BJ (cell line): ENCODE measurements around the gene BRWD1. TPM values are rescaled to one million over a fixed set of nuclear protein-coding genes. Genes with fewer than 3 reads are reported as not detected.
"Not testable (repeated sequence)": the region's sequence is repeated elsewhere in the genome, so short reads cannot be mapped to it uniquely, and the experiment has no call there.

Experiments
- CTCF ChIA-PET: fragments of 350-600 bp; formaldehyde crosslinking; extraction: SDS; loops from one replicate; lab custom pipeline; 2021; ENCODE audit warnings: antibody characterized with exemption, inconsistent platforms; lab: Yijun Ruan, JAX
- POLR2A ChIA-PET: fragments of 300-600 bp; sonication (Branson Sonifier 250); formaldehyde crosslinking; extraction: SDS; loops from one replicate; lab custom pipeline; 2021; ENCODE audit warnings: antibody characterized with exemption; lab: Charles Lee
- DNase-seq: peaks from one replicate; pipeline ENCODE4 v3.0.0-alpha.2; 2011; ENCODE audit warnings: low read depth
- H3K27me3 ChIP-seq: 2 replicates; pipeline ENCODE4 v1.6.0; 2011; ENCODE audit warnings: low read length; ENCODE audit not compliant: control insufficient read depth, insufficient read depth
- H3K36me3 ChIP-seq: 2 replicates; pipeline ENCODE4 v1.5.1; 2011; ENCODE audit warnings: low read length; ENCODE audit not compliant: control insufficient read depth, insufficient read depth
- H3K4me3 ChIP-seq: 2 replicates; pipeline ENCODE4 v1.5.1; 2011; ENCODE audit warnings: low read depth, mild to moderate bottlenecking, control low read depth, low read length
- polyA plus RNA-seq: library from polyadenylated mRNA; depleted of rRNA; stranded (reverse); fragments of >200 nt; gene quantifications from 2 replicates; pipeline ENCODE4 v1.2.3, GENCODE V29; 2011; rRNA removed
- small RNA-seq: library from RNA; depleted of rRNA; stranded (forward); fragments of <200 nt; gene quantifications from one replicate; pipeline ENCODE3, GENCODE V24; 2012; ENCODE audit warnings: low replicate concordance, low read depth; ENCODE audit not compliant: insufficient read length
- TF ChIP-seq, protein P1 (sequence below): IDR thresholded peaks from 2 replicates; pipeline ENCODE4 v1.5.1; 2011; ENCODE audit warnings: low read depth, mild to moderate bottlenecking, control low read depth, inconsistent platforms, low read length, moderate library complexity; ENCODE audit not compliant: insufficient read depth

BRWD1 gene
- polyA plus RNA-seq, 1 experiment = 5.9 TPM

DNA sequence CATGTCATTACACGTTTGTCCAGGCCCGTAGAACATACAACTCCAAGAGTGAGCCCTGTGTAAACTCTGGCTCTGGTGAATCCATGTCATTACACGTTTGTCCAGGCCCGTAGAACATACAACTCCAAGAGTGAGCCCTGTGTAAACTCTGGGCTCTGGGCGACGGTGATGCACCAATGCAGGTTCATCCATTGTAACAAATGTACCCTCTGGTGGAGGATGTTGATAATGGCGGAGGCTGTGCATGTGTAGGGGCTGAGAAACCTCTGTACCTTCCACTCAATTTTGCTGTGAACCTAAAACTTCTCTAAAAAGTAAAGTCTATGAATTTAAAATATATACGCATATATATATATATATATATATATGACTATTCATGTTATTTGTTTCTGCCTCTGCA lies 177.3 kb downstream of the BRWD1 start:
- CTCF ChIA-PET = interaction anchor here (1.0 to 2.5 kb wide), 5 partner anchors 17 to 652 kb away, joined by 3 to 10 read pairs (median 3); no protein-coding TSS in a partner anchor
- POLR2A ChIA-PET, DNase-seq, H3K27me3 ChIP-seq, H3K36me3 ChIP-seq, H3K4me3 ChIP-seq: not testable (repeated sequence)
- TF ChIP-seq, protein P1, sequence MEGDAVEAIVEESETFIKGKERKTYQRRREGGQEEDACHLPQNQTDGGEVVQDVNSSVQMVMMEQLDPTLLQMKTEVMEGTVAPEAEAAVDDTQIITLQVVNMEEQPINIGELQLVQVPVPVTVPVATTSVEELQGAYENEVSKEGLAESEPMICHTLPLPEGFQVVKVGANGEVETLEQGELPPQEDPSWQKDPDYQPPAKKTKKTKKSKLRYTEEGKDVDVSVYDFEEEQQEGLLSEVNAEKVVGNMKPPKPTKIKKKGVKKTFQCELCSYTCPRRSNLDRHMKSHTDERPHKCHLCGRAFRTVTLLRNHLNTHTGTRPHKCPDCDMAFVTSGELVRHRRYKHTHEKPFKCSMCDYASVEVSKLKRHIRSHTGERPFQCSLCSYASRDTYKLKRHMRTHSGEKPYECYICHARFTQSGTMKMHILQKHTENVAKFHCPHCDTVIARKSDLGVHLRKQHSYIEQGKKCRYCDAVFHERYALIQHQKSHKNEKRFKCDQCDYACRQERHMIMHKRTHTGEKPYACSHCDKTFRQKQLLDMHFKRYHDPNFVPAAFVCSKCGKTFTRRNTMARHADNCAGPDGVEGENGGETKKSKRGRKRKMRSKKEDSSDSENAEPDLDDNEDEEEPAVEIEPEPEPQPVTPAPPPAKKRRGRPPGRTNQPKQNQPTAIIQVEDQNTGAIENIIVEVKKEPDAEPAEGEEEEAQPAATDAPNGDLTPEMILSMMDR = peak; percentile 35; the same call in 1 of the 2 replicates

DNA sequence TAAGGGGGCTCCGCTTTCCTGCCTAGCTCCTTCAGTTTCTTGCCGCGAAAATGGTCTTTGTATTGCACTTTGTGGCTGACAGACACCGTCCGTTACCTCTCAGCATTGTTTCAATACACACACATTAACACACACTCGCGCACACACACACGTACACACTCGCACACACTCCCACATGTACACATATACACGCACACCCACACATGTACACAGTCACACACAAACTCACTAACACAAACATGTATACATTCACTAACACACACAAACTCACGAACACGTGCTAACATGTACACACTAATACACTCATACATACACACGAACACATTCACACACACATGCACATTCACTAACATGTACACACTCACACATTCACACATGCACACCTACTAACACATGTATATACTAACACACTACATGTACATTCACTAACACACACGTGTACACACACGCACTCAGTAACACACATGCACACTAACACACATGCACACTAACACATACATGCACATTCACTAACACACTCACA lies 179.1 kb downstream of the BRWD1 start:
- POLR2A ChIA-PET = no interaction called here

More for the DNA sequence above, 179.1 kb downstream of the BRWD1 start:
- TF ChIP-seq, protein P1 = no peak
- CTCF ChIA-PET = no interaction called here
- Histone ChIP-seq H3K36me3 (no peaks in the 10 kb centered on the region), H3K4me3 (no peak overlapping the region), H3K27me3 (no peaks in the 10 kb centered on the region)
- no peak for DNase-seq

Small RNA genes within 50 kb of the gene (small RNA-seq; reads per million reads assigned to genes)
- not detected for gene RF00019

Other genes starting within 250 kb of the BRWD1 start
- gene PSMG1, start 130.2 kb downstream of the BRWD1 start, polyA plus RNA-seq = 21.9 and 56.4 TPM in 2 replicates
- 56.6 and 164 TPM in 2 replicates for gene HMGN1, start 35.5 kb upstream of the BRWD1 start, polyA plus RNA-seq
- 0.69 and 1.1 TPM in 2 replicates for gene LCA5L, start 132.1 kb upstream of the BRWD1 start, polyA plus RNA-seq
- 0.23 and 2.6 TPM in 2 replicates for gene SH3BGR, start 138.3 kb upstream of the BRWD1 start, polyA plus RNA-seq